ENCODE data around the gene SPRYD3.
"Not testable (repeated sequence)": the region's sequence is repeated elsewhere in the genome, so short reads cannot be mapped to it uniquely, and the experiment has no call there.

SPRYD3 gene

DNA sequence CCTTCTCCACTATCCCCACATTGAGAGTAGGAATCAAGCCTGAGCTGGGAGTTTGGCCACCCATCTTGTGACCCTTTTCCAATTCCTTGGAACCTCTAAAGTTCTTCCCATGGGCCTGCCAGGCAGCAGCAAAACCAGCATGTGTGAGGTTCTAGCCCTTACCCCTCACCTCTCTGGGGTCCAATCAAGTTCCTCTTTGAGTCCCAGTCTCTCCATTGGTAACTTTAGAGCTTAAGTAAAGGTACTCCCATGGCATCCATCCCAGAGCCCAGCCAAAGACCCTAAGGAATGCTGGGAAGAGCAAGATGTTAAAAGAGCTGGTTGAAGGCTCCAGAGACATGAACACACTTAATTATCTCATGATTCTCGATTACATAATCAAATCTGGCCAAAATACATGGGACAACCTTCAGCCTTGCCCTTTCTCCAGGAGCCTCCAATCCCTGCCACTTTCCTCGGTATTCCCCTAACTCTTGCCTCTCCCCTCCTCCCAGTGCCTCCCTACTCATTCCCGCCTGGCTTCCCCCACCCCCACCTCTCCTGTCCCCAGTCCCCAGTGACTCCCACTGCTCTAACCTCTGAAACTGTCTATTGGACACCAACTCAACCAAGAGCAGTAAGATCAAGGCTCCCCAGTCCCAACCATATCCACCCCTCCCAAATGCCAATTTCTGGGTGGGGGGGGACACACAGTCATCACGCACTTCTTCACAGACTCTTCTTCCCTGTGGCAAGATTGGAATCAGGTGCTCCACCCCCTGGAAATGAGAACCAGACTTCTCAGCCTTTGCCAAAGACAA is 34.1 kb downstream of the SPRYD3 start:
- no peak for DNase-seq (ENCODE audit: insufficient read length, low spot score)

GRCh38 chr12:53044052-53044581 is 35.1 kb downstream of the SPRYD3 start:
- FAIRE-seq (no peak), DNase-seq (ENCODE audit: insufficient read length, low spot score) (no peak)
- no peak for TF ChIP-seq CTCF (IDR thresholded peaks at IDR 0.05; ENCODE audit: insufficient read depth, missing control alignments)

More for the DNA sequence above, 34.1 kb downstream of the SPRYD3 start:
- TF ChIP-seq CTCF (IDR thresholded peaks at IDR 0.05; ENCODE audit: insufficient read depth, missing control alignments) = no peak
- no peak for FAIRE-seq

DNA sequence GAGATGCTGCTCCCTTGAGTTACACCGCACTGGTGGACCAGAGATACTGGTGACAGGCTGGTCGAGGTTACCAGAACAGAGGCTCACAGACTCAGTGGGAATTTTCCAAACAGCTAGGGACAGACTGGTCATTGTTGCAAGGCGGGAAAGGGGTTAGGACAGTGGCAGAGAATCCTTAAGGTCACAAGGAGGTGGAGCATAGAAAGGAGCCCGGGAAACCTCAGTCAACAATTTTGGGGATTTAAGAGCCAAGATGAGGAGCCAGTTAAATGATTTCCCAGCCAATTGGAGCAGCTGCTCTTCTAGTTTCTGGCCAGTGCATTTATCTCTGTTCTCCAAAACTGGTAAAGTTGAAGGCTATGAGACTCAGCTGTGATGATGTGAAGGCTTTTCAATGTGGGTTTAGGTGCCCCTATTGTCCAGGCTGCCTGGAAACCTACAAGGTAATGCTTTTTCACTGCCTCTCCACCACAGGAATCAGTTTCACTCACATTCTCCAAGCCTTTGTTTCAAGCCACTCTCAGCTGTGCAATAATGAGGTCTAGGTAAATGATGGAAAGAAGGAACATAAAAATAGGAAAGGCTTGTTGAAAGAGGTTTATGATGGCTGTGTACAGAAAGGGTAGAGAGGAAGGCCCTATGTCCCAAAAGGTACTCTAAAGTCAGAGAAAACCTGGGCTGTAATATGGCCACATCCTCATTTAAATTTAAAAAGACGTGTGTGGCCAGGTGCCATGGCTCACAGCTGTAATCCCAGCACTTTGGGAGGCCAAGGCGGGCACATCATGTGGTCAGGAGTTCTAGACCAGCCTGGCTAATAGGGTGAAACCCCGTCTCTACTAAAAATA is 36.4 kb downstream of the SPRYD3 start:
- TF ChIP-seq CTCF (IDR thresholded peaks at IDR 0.05; ENCODE audit: insufficient read depth, missing control alignments) = no peak
- no peak for DNase-seq (ENCODE audit: insufficient read length, low spot score)
- FAIRE-seq = no peak

GRCh38 chr12:53039851-53040250 is 39.3 kb downstream of the SPRYD3 start:
- DNase-seq (ENCODE audit: insufficient read length, low spot score) (no peak), FAIRE-seq (no peak)
- no peak for TF ChIP-seq CTCF (IDR thresholded peaks at IDR 0.05; ENCODE audit: insufficient read depth, missing control alignments)

- FAIRE-seq = no peak
Measured at GRCh38 chr12:53036802-53037201, 42.4 kb downstream of the SPRYD3 start.

DNA sequence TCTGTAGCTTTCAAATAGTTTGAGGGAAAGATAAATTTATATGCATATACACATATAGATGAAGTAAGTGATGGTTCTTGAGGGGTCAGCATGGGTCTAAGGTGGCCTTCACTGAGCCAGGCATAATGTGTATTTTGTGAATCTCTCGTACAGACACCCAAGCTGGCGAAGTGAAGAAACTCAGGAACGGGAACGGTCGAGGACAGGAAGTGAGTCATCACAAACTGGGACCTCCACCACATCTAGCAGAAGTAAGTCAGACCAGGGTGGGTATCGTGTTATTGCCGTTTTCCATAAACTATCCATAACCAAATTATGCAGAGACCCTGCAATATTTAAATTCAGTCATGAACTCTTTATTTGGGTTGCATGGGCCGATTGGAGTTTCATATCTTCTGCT is 44.7 kb downstream of the SPRYD3 start:
- FAIRE-seq = no peak
- TF ChIP-seq CTCF (IDR thresholded peaks at IDR 0.05; ENCODE audit: insufficient read depth, missing control alignments) = no peak

More at GRCh38 chr12:53036802-53037201, 42.4 kb downstream of the SPRYD3 start:
- DNase-seq (ENCODE audit: insufficient read length, low spot score) = no peak
- TF ChIP-seq CTCF (IDR thresholded peaks at IDR 0.05; ENCODE audit: insufficient read depth, missing control alignments) = no peak

DNA sequence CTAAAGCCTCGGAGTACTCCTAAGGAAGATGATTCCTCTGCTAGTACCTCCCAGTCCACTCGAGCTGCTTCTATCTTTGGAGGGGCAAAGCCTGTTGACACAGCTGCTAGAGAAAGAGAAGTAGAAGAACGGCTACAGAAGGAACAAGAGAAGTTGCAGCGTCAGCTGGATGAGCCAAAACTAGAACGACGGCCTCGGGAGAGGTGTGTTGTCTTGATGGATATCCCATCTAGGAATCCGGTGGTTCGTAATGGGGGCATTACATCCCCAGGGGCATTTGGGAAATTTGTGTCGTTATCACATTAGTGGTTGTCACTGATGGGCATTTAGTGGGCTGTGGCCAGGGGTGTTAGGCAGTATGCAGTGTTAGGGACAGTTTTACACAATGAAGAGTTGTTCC is 45.4 kb downstream of the SPRYD3 start:
- FAIRE-seq; DNase-seq (ENCODE audit: insufficient read length, low spot score): not testable (repeated sequence)

More for the DNA sequence above, 44.7 kb downstream of the SPRYD3 start:
- no peak for DNase-seq (ENCODE audit: insufficient read length, low spot score)
